Stomach (tissue), 9 donors: ENCODE measurements around the gene RASA1. TPM values are rescaled to one million over a fixed set of nuclear protein-coding genes. Genes with fewer than 3 reads are reported as not detected.
A peak's percentile ranks its signal among the peaks of the same experiment; 100 is the strongest.

Experiments
- DNase-seq, 2 donors: peaks; one replicate each; pipeline versions ENCODE4 v3.0.0 to v3.0.0-alpha.2; 2013 to 2019
- H3K27ac ChIP-seq, 5 donors: fragments of 200-600 bp in 4 of 5; sonication (generic) in 4 of 5; one replicate each; pipeline ENCODE4 v1.5.1; 2013 to 2019; ENCODE audit warnings: mild to moderate bottlenecking in 1 of 5, moderate library complexity in 1 of 5
- H3K27me3 ChIP-seq, 3 donors: fragments of 200-600 bp; sonication (generic); one replicate each; pipeline ENCODE4 v1.5.1; 2017 to 2019; ENCODE audit warnings: mixed run types in 1 of 3
- H3K36me3 ChIP-seq, 4 donors: fragments of 200-600 bp; sonication (generic); 1 replicate in 3 of 4; 2 replicates in 1 of 4; pipeline ENCODE4 v1.5.1; 2016 to 2019
- H3K4me1 ChIP-seq, 4 donors: fragments of 200-600 bp; sonication (generic); one replicate each; pipeline ENCODE4 v1.5.1; 2016 to 2019
- H3K4me3 ChIP-seq, 4 donors: fragments of 200-600 bp; sonication (generic) in 3 of 4; one replicate each; pipeline ENCODE4 v1.5.1; 2016 to 2019; ENCODE audit warnings: mild to moderate bottlenecking in 1 of 4
- H3K9me3 ChIP-seq, 4 donors: fragments of 200-600 bp; sonication (generic); one replicate each; pipeline ENCODE4 v1.5.1; 2016 to 2019
- EP300 ChIP-seq: sonication (generic); formaldehyde crosslinking; IDR thresholded peaks from one replicate; pipeline ENCODE4 v1.6.1; 2017; ENCODE audit warnings: antibody characterized with exemption
- POLR2A ChIP-seq, 4 donors: fragments of 450-650 bp; IDR thresholded peaks; one replicate each; pipeline ENCODE4 v1.6.1; 2016; ENCODE audit warnings: antibody characterized with exemption in 4 of 4, control low read depth in 2 of 4, mild to moderate bottlenecking in 1 of 4, moderate library complexity in 1 of 4
- POLR2AphosphoS5 ChIP-seq, 3 donors: sonication (generic); formaldehyde crosslinking; IDR thresholded peaks; one replicate each; pipeline ENCODE4 v1.6.1; 2016; ENCODE audit warnings: antibody characterized with exemption in 3 of 3
- WGBS, 5 donors: extraction: QIAGEN DNeasy Blood & Tissue Kit in 3 of 5; methylation state at CpG; one replicate each; pipeline versions ENCODE4 v1.1.5 to v1.1.7; 2013 to 2018; 5-methylcytosine and 5-hydroxymethylcytosine counted together
- intact Hi-C: fragments of 100-400 bp; cut with DNase I; formaldehyde crosslinking; loops from one replicate; pipeline ENCODE4 v1.15.1; 2023; ENCODE audit warnings: low total_unique reads
- polyA plus RNA-seq, 3 donors: library from polyadenylated mRNA; stranded (reverse); fragments of 200-250 nt; gene quantifications; one replicate each; pipeline ENCODE4 v1.2.3, GENCODE V29; 2013
- total RNA-seq, 5 donors: library from RNA; depleted of rRNA; stranded (reverse); fragments of >200 nt; gene quantifications; one replicate each; pipeline versions ENCODE4 v1.1.0 to v1.2.3, GENCODE V29; 2014 to 2016
- TF ChIP-seq, protein P1 (sequence below), 7 experiments: fragments of 450-650 bp in 4 of 7; fragments of 200-600 bp in 3 of 7; sonication (generic) in 3 of 7; IDR thresholded peaks; one replicate each; pipeline ENCODE4 v1.5.1; 2016 to 2019; ENCODE audit warnings: antibody characterized with exemption in 7 of 7, control low read depth in 2 of 7, mild to moderate bottlenecking in 1 of 7
- donor health status: healthy with polysubstance abuse.
- donor health status: Bipolar disorder and iron deficiency.
- donor health status: healthy.

The RASA1 gene
- total and polyA plus RNA-seq, 8 donors: 7.3 to 89.3 (median 19.1) TPM

DNA sequence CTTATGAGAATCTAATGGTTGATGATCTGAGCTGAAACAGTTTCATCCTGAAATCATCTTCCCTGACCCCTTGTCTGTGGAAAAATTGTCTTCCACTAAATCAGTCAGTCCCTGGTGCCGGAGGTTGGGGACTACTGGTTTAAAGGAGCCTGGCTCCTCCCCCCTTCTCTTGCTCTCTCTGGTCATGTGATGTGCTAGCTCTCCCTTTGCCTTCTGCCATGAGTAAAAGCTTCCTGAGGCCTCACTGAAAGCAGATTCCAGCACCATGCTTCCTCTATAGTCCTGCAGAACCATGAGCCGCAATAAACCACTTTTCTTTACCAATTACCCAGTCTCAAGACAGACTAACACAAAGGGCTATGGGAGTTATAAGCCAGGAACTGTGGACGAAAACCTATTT, 54.7 kb downstream of the RASA1 start:
- WGBS, 5 donors: 95 to 100% (median 97%) methylated on average over 3 of the region's 3 CpGs
- DNase-seq: no peak

DNA sequence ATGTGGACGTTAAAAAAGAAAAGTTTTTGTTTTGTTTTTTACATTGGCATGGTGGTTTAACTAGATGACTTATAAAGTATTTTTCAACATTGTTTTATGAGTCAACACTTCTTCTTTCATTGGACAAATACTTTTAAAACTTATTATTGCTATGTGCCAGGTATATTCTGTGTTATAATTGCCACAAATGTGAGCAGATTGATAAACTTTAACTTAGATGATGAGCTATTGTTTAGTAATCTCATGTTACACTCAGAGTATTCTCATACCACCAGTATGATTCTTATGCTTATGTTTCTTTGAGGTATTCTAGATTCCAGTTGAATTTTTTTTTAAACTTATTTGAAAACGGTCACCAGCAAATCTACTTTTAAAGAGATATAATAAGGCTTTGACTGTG, 60.3 kb downstream of the RASA1 start:
- DNase-seq: no peak
- Histone ChIP-seq H3K27me3 (no peaks in the 10 kb centered on the region), H3K27ac (no peak overlapping the region), H3K4me1 (peaks cover 0 to 15% (median 6%) of the 10 kb centered on the region in 4 donors), H3K36me3 (peaks cover 0 to 3% (median 0%) of the 10 kb centered on the region in 4 donors), H3K4me3 (no peak overlapping the region), H3K9me3 (no peaks in the 10 kb centered on the region)
- intact Hi-C loops: no loop called here
- TF ChIP-seq POLR2AphosphoS5 (IDR thresholded peaks at IDR 0.05): no peak
- TF ChIP-seq POLR2A (IDR thresholded peaks at IDR 0.05): no peak
- TF ChIP-seq, protein P1, sequence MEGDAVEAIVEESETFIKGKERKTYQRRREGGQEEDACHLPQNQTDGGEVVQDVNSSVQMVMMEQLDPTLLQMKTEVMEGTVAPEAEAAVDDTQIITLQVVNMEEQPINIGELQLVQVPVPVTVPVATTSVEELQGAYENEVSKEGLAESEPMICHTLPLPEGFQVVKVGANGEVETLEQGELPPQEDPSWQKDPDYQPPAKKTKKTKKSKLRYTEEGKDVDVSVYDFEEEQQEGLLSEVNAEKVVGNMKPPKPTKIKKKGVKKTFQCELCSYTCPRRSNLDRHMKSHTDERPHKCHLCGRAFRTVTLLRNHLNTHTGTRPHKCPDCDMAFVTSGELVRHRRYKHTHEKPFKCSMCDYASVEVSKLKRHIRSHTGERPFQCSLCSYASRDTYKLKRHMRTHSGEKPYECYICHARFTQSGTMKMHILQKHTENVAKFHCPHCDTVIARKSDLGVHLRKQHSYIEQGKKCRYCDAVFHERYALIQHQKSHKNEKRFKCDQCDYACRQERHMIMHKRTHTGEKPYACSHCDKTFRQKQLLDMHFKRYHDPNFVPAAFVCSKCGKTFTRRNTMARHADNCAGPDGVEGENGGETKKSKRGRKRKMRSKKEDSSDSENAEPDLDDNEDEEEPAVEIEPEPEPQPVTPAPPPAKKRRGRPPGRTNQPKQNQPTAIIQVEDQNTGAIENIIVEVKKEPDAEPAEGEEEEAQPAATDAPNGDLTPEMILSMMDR (IDR thresholded peaks at IDR 0.05): no peak
- no peak for TF ChIP-seq EP300
- 69 to 79% (median 74%) methylated on average over 2 of the region's 2 CpGs for WGBS, 5 donors

More for the DNA sequence above, 54.7 kb downstream of the RASA1 start:
- peaks cover 0 to 15% (median 6%) of the 10 kb centered on the region in 4 donors for H3K4me1 ChIP-seq
- intact Hi-C loops: no loop called here
- H3K9me3 ChIP-seq: no peaks in the 10 kb centered on the region
- peaks cover 0 to 9% (median 0%) of the 10 kb centered on the region in 4 donors for H3K36me3 ChIP-seq
- no peak overlapping the region for H3K4me3 ChIP-seq
- H3K27me3 ChIP-seq: no peaks in the 10 kb centered on the region
- no peak overlapping the region for H3K27ac ChIP-seq
- no peak for TF ChIP-seq EP300
- TF ChIP-seq, protein P1 (IDR thresholded peaks at IDR 0.05): no peak
- no peak for TF ChIP-seq POLR2AphosphoS5 (IDR thresholded peaks at IDR 0.05)
- TF ChIP-seq POLR2A (IDR thresholded peaks at IDR 0.05): no peak

- no peaks in the 10 kb centered on the region for H3K9me3 ChIP-seq
- TF ChIP-seq EP300 (no peak), POLR2A (IDR thresholded peaks at IDR 0.05) (no peak)
- TF ChIP-seq, protein P1 (IDR thresholded peaks at IDR 0.05): no peak
- intact Hi-C loops: no loop called here
- peaks cover 0 to 5% (median 2%) of the 10 kb centered on the region in 4 donors for H3K4me1 ChIP-seq
- H3K36me3 ChIP-seq: peaks cover 0 to 14% (median 7%) of the 10 kb centered on the region in 4 donors
- no peak for DNase-seq
- H3K27me3 ChIP-seq: no peaks in the 10 kb centered on the region
- no peak overlapping the region for H3K27ac ChIP-seq
- WGBS, 5 donors: 88 to 92% (median 91%) methylated on average over 6 of the region's 6 CpGs
- H3K4me3 ChIP-seq: no peak overlapping the region
Observed at GRCh38 chr5:87329114-87329513, 61.4 kb downstream of the RASA1 start.

GRCh38 chr5:87339986-87340385, 72.3 kb downstream of the RASA1 start:
- H3K27ac ChIP-seq: peak overlapping the region in 4 of 5 donors; percentile 11 to 38 (median 23)
- TF ChIP-seq EP300 (no peak), POLR2A (IDR thresholded peaks at IDR 0.05) (no peak), POLR2AphosphoS5 (IDR thresholded peaks at IDR 0.05) (no peak)
- TF ChIP-seq, protein P1 (IDR thresholded peaks at IDR 0.05): no peak

More at GRCh38 chr5:87339986-87340385, 72.3 kb downstream of the RASA1 start:
- H3K4me3 ChIP-seq: no peak overlapping the region
- intact Hi-C loops: no loop called here
- peaks cover 0 to 16% (median 6%) of the 10 kb centered on the region in 4 donors for H3K4me1 ChIP-seq
- peaks cover 0 to 57% (median 50%) of the 10 kb centered on the region in 4 donors for H3K36me3 ChIP-seq
- H3K27me3 ChIP-seq: no peaks in the 10 kb centered on the region
- no peak for DNase-seq
- no peaks in the 10 kb centered on the region for H3K9me3 ChIP-seq
